CD4-positive, alpha-beta T cell (primary cell): ENCODE measurements around the gene ZDHHC8. TPM values are rescaled to one million over a fixed set of nuclear protein-coding genes. Genes with fewer than 3 reads are reported as not detected.

ENCODE experiments used
- microRNA-seq: library from miRNA; unstranded; fragments of <30 nt; microRNA quantifications from one replicate; pipeline ENCODE4 v1.2.0, GENCODE V29; 2021; ENCODE audit warnings: borderline microRNAs expressed, borderline replicate concordance
- total RNA-seq, 174 experiments: library from RNA in 2 of 174; stranded (reverse) in 2 of 174; gene quantifications; one replicate each; pipeline ENCODE4 v1.2.3 and lab custom pipeline; 2021 to 2026

Gene ZDHHC8
- total RNA-seq, 2 experiments from 2014 or later: 44.9 to 49.3 TPM

Small RNA genes within 50 kb of the gene (microRNA-seq; reads per million reads assigned to microRNA genes)
- not detected for gene MIR6816

Other genes with a start within 250 kb of the ZDHHC8 start
- gene COMT, start 190.0 kb upstream of the ZDHHC8 start, total RNA-seq: 10 to 100 TPM; 11.3 to 11.4 TPM
- gene TXNRD2, start 190.0 kb upstream of the ZDHHC8 start, total RNA-seq: 10 to 100 TPM; 18.6 to 19.5 TPM
- gene ARVCF, start 115.0 kb upstream of the ZDHHC8 start, total RNA-seq: 1 to 10 TPM; 2.2 to 2.5 TPM
- 10 to 100 TPM; 10.3 to 10.5 TPM for gene TANGO2, start 110.7 kb upstream of the ZDHHC8 start, total RNA-seq
- gene DGCR8, start 51.6 kb upstream of the ZDHHC8 start, total RNA-seq: 10 to 100 TPM; 17.8 to 18.5 TPM
- 10 to 100 TPM; 68.1 to 72.1 TPM for gene RANBP1, start 15.7 kb upstream of the ZDHHC8 start, total RNA-seq
- gene TRMT2A, start 14.6 kb upstream of the ZDHHC8 start, total RNA-seq: 10 to 100 TPM; 79.3 to 84.2 TPM
- not detected for gene CCDC188, start 19.3 kb downstream of the ZDHHC8 start, total RNA-seq
- gene RTN4R, start 136.5 kb downstream of the ZDHHC8 start, total RNA-seq: under 1 TPM; 0.36 to 0.50 TPM
- 10 to 100 TPM; 29.1 to 31.2 TPM for gene DGCR6L, start 188.3 kb downstream of the ZDHHC8 start, total RNA-seq